ENCODE results near the gene RPIA. TPM values are rescaled to one million over a fixed set of nuclear protein-coding genes. Genes with fewer than 3 reads are reported as not detected.

The RPIA gene
- total and polyA plus RNA-seq, 10 donors, result 11.3 to 43.2 (median 25.2) TPM

DNA sequence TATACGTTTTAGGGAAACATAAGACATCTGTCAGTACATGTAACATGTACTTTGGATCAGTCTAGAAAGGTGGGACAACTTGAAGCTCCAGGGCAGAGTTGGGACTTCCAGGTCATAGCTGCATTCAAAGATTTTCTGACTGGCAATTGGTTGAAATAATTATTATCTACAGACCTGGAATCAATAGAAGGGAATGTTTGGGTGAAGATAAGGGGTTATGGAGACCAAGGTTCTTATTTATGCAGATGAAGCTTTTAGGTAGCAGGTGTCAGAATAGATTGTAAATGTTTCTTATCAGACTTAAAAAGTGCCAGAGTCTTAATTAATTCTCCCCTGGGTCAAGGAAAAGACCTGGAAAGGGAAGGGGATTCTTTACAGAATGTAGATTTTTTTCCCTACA is 19.8 kb downstream of the RPIA start:
- Histone ChIP-seq H3K27me3 (replicated peaks in 1 of 7) (no peaks in the 10 kb centered on the region), H3K9me3 (peaks cover 0 to 2% (median 0%) of the 10 kb centered on the region in 8 donors), H3K27ac (no peak overlapping the region), H3K36me3 (peaks cover 0 to 24% (median 0%) of the 10 kb centered on the region in 6 donors), H3K4me1 (no peaks in the 10 kb centered on the region), H3K4me3 (no peak overlapping the region)
- intact Hi-C loops (cut with DNase I; ENCODE audit: low total_unique reads), result no loop called here
- 79 to 93% (median 87%) methylated on average over 1 of the region's 1 CpG for WGBS, 5 donors
- DNase-seq, result no peak
- TF ChIP-seq CTCF (IDR thresholded peaks at IDR 0.05 in 8 of 11, conservative IDR thresholded peaks at IDR 0.05 in 3 of 11), result no peak
- TF ChIP-seq POLR2A (IDR thresholded peaks at IDR 0.05), result no peak

DNA sequence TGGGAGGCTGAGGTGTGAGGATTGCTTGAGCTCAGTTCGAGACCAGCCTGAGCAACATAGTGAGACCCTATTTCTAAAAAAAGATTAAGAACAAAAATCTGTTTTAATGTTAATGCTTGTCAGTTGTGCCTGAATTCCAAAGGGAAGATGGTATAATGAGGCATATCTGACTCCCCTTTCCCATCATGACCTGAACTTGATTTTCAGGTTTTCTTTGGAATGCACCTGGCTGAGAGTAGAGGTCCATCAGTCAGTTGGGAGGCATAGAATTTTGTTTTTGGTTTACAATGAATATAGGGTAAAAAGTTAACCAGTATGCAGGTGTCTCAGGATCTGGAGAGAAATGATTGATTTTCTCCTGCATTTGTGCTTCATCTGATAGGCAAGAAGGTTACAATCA is 20.4 kb downstream of the RPIA start:
- no peak overlapping the region for H3K27ac ChIP-seq
- peaks cover 0 to 24% (median 0%) of the 10 kb centered on the region in 6 donors for H3K36me3 ChIP-seq
- no peaks in the 10 kb centered on the region for H3K4me1 ChIP-seq
- 96 to 100% (median 100%) methylated on average over 1 of the region's 1 CpG for WGBS, 5 donors
- no peak for TF ChIP-seq CTCF (IDR thresholded peaks at IDR 0.05 in 8 of 11, conservative IDR thresholded peaks at IDR 0.05 in 3 of 11)
- TF ChIP-seq POLR2AphosphoS5 (IDR thresholded peaks at IDR 0.05), result no peak
- no peak for TF ChIP-seq POLR2A (IDR thresholded peaks at IDR 0.05)
- DNase-seq, result no peak
- no peaks in the 10 kb centered on the region for H3K27me3 ChIP-seq (replicated peaks in 1 of 7)
- H3K9me3 ChIP-seq, result no peaks in the 10 kb centered on the region
- intact Hi-C loops (cut with DNase I; ENCODE audit: low total_unique reads), result no loop called here
- H3K4me3 ChIP-seq, result no peak overlapping the region

DNA sequence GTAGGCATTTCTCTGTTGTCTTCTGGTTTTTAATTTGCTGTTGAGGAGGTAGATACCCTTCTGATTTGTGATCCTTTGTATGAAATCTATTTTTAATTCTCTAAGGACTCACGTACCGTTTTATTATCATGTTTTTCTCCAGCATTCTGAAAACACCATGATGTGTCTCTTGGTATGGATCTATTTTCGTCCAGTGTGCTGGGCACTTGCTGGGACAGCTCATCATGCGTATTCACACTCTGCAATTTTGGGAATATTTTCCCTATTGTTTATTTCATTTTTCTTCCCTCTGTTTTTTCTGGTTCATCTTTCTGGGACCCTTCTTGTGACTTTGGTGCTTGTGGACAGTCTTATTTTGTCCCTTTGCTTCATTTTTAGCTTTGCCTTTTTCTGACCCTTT is 21.9 kb downstream of the RPIA start:
- DNase-seq, result no peak
- Histone ChIP-seq H3K9me3 (peaks cover 0 to 8% (median 4%) of the 10 kb centered on the region in 8 donors), H3K4me3 (no peak overlapping the region), H3K36me3 (peaks cover 0 to 24% (median 0%) of the 10 kb centered on the region in 6 donors), H3K27ac (no peak overlapping the region), H3K27me3 (replicated peaks in 1 of 7) (no peaks in the 10 kb centered on the region), H3K4me1 (no peaks in the 10 kb centered on the region)
- TF ChIP-seq CTCF (IDR thresholded peaks at IDR 0.05 in 8 of 11, conservative IDR thresholded peaks at IDR 0.05 in 3 of 11), result no peak
- intact Hi-C loops (cut with DNase I; ENCODE audit: low total_unique reads), result no loop called here
- WGBS, 5 donors, result 96 to 98% (median 98%) methylated on average over 4 of the region's 4 CpGs

GRCh38 chr2:88714667-88715066 is 23.2 kb downstream of the RPIA start:
- Histone ChIP-seq H3K9me3 (peaks cover 0 to 14% (median 8%) of the 10 kb centered on the region in 8 donors), H3K4me3 (no peak overlapping the region), H3K36me3 (peaks cover 0 to 24% (median 0%) of the 10 kb centered on the region in 6 donors), H3K27me3 (replicated peaks in 1 of 7) (no peaks in the 10 kb centered on the region), H3K4me1 (no peaks in the 10 kb centered on the region), H3K27ac (no peak overlapping the region)
- no peak for DNase-seq
- 94 to 100% (median 98%) methylated on average over 3 of the region's 3 CpGs for WGBS, 5 donors
- TF ChIP-seq POLR2AphosphoS5 (IDR thresholded peaks at IDR 0.05), result no peak
- no peak for TF ChIP-seq CTCF (IDR thresholded peaks at IDR 0.05 in 8 of 11, conservative IDR thresholded peaks at IDR 0.05 in 3 of 11)
- no peak for TF ChIP-seq POLR2A (IDR thresholded peaks at IDR 0.05)
- intact Hi-C loops (cut with DNase I; ENCODE audit: low total_unique reads), result no loop called here
